ENCODE results near the gene ZC3H7A.

Gene ZC3H7A

GRCh38 chr16:11705311-11706025 lies 91.6 kb downstream of the ZC3H7A start:
- DNase-seq (ENCODE audit: low spot score), result no peak

Data from LoVo (cell line).